Caco-2 (cell line): ENCODE data around the gene FADS3. TPM values are rescaled to one million over a fixed set of nuclear protein-coding genes. Genes with fewer than 3 reads are reported as not detected.

ENCODE experiments used
- BruUV-seq: library from RNA; stranded (reverse); fragments of 400-500 nt; replicated peaks from 2 replicates; lab custom pipeline; 2021; lab: Mats Ljungman, UMichigan
- CTCF ChIA-PET: fragments of 300-600 bp; sonication (Branson Sonifier 250); formaldehyde crosslinking; loops from one replicate; lab custom pipeline; 2022; ENCODE audit warnings: antibody characterized with exemption; lab: Charles Lee
- POLR2A ChIA-PET: fragments of 300-600 bp; sonication (Branson Sonifier 250); formaldehyde crosslinking; loops from one replicate; lab custom pipeline; 2022; ENCODE audit warnings: antibody characterized with exemption; lab: Charles Lee
- DNase-seq, 2 experiments: peaks; one replicate each; pipeline versions ENCODE4 v3.0.0 to v3.0.0-alpha.2; 2020 to 2022
- H3K27me3 ChIP-seq: replicated peaks from 2 replicates; pipeline ENCODE4 v1.6.0; 2011; ENCODE audit warnings: low read length; ENCODE audit not compliant: control insufficient read depth, insufficient read depth
- H3K36me3 ChIP-seq: 2 replicates; pipeline ENCODE4 v1.5.1; 2011; ENCODE audit warnings: low read length; ENCODE audit not compliant: control insufficient read depth, insufficient read depth
- H3K4me1 ChIP-seq: fragments of 250-450 bp; sonication (Bioruptor Pico); 2 replicates; pipeline ENCODE4 v1.5.1; 2020; ENCODE audit warnings: mild to moderate bottlenecking
- H3K4me3 ChIP-seq: 2 replicates; pipeline ENCODE4 v1.5.1; 2011; ENCODE audit warnings: low read depth, mild to moderate bottlenecking, control low read depth, low read length
- H3K9me3 ChIP-seq: fragments of 250-450 bp; sonication (Bioruptor Pico); 2 replicates; pipeline ENCODE4 v1.5.1; 2020; ENCODE audit warnings: mild to moderate bottlenecking, moderate library complexity
- H3K27ac Mint-ChIP-seq: one replicate; pipeline ENCODE4 v1.8.0; 2022; ENCODE audit warnings: mixed read lengths; ENCODE audit not compliant: unreplicated experiment
- H3K27me3 Mint-ChIP-seq: one replicate; pipeline ENCODE4 v1.8.0; 2022; ENCODE audit warnings: mixed read lengths; ENCODE audit not compliant: insufficient read depth, unreplicated experiment
- H3K36me3 Mint-ChIP-seq: one replicate; pipeline ENCODE4 v1.8.0; 2022; ENCODE audit warnings: mild to moderate bottlenecking, mixed read lengths; ENCODE audit not compliant: insufficient read depth, unreplicated experiment
- H3K4me1 Mint-ChIP-seq: one replicate; pipeline ENCODE4 v1.8.0; 2022; ENCODE audit warnings: low read depth, mixed read lengths; ENCODE audit not compliant: unreplicated experiment
- H3K4me3 Mint-ChIP-seq: one replicate; pipeline ENCODE4 v1.8.0; 2022; ENCODE audit warnings: mild to moderate bottlenecking, moderate library complexity, mixed read lengths; ENCODE audit not compliant: unreplicated experiment
- H3K9me3 Mint-ChIP-seq: one replicate; pipeline ENCODE4 v1.8.0; 2022; ENCODE audit warnings: mixed read lengths; ENCODE audit not compliant: unreplicated experiment
- intact Hi-C: fragments of 100-400 bp; cut with micrococcal nuclease; formaldehyde crosslinking; loops from one replicate; pipeline ENCODE4 v1.10.0; 2022; ENCODE audit not compliant: unreplicated experiment
- total RNA-seq: library from RNA; stranded (reverse); gene quantifications from 2 replicates; pipeline ENCODE4 v1.2.3, GENCODE V29; 2022
- TF ChIP-seq, protein P1 (sequence below), 2 experiments: fragments of 200-600 bp in 1 of 2; IDR thresholded peaks; 1 replicate in 1 of 2; 2 replicates in 1 of 2; pipeline versions ENCODE4 v1.5.1 to v1.8.0; 2011 to 2022; ENCODE audit warnings: antibody characterized with exemption in 1 of 2, control low read depth in 1 of 2, inconsistent platforms in 1 of 2, low read depth in 1 of 2, low read length in 1 of 2, mild to moderate bottlenecking in 1 of 2, moderate library complexity in 1 of 2; ENCODE audit not compliant: insufficient read depth in 1 of 2, severe bottlenecking in 1 of 2, unreplicated experiment in 1 of 2

FADS3 gene
- total RNA-seq, 1 experiment from 2014 or later, result 32.7 TPM

- DNase-seq, result no peak
- TF ChIP-seq, protein P1, sequence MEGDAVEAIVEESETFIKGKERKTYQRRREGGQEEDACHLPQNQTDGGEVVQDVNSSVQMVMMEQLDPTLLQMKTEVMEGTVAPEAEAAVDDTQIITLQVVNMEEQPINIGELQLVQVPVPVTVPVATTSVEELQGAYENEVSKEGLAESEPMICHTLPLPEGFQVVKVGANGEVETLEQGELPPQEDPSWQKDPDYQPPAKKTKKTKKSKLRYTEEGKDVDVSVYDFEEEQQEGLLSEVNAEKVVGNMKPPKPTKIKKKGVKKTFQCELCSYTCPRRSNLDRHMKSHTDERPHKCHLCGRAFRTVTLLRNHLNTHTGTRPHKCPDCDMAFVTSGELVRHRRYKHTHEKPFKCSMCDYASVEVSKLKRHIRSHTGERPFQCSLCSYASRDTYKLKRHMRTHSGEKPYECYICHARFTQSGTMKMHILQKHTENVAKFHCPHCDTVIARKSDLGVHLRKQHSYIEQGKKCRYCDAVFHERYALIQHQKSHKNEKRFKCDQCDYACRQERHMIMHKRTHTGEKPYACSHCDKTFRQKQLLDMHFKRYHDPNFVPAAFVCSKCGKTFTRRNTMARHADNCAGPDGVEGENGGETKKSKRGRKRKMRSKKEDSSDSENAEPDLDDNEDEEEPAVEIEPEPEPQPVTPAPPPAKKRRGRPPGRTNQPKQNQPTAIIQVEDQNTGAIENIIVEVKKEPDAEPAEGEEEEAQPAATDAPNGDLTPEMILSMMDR (IDR thresholded peaks at IDR 0.05; ENCODE audit: insufficient read depth in 1 of 2, low read depth in 1 of 2, low read length in 1 of 2, severe bottlenecking in 1 of 2, unreplicated experiment in 1 of 2), result no peak
- no peaks in the 10 kb centered on the region for H3K27me3 ChIP-seq
- no peaks in the 10 kb centered on the region for H3K36me3 ChIP-seq
- Mint-ChIP-seq H3K4me1 (no peaks in the 10 kb centered on the region), H3K36me3 (peaks cover 6% of the 10 kb centered on the region), H3K27me3 (no peaks in the 10 kb centered on the region), H3K9me3 (no peaks in the 10 kb centered on the region), H3K27ac (peak overlapping the region; percentile 51), H3K4me3 (no peak overlapping the region)
- no peak overlapping the region for H3K4me3 ChIP-seq
- CTCF ChIA-PET, result interaction anchor here (0.7 to 7.2 kb wide), 5 partner anchors 47 to 208 kb away, joined by 3 to 274 read pairs (median 40); partner anchors contain the start of gene BEST1
- POLR2A ChIA-PET, result no interaction called here
- H3K9me3 ChIP-seq, result no peaks in the 10 kb centered on the region
- intact Hi-C loops, result no loop called here
- BruUV-seq, result no TSS peak
- no peaks in the 10 kb centered on the region for H3K4me1 ChIP-seq
Measured at GRCh38 chr11:61900251-61900650, 8.9 kb upstream of the FADS3 start.

DNA sequence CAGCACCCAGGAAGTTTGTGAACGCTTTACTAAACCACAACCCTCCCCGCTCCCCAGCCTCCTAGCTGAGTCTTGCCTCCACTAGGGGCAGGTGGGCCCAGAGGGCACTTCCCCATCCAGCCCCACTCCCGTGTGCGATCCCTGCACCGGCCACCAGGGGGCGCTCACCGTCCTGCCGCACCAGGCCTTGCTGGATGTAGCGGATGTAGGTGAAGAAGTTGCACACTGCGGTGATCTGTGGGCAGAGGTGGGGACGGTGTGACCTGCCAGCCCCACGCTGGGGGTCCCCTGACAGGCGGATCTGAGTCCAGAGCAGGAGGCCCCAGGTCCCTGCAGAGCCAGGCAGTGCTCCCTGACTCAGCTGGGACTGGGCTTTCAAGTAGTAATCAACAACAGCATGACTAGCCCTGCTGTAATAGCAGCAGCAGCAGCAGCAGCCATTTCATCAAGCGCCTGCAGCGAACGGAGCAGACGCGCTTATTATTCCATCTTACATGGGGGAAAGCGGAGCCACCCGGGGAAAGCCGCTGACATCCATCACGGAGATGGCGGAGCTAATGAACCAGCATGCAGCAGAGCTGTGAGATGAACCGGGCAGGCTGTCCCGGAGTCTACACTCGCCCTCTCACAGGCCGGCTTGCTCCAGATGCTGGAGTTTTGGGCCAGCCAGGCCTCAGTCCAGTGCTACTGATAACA, 7.9 kb upstream of the FADS3 start:
- H3K4me3 Mint-ChIP-seq, result no peak overlapping the region
- H3K27me3 ChIP-seq, result no peaks in the 10 kb centered on the region
- no TSS peak for BruUV-seq
- no peaks in the 10 kb centered on the region for H3K9me3 Mint-ChIP-seq
- TF ChIP-seq, protein P1 (IDR thresholded peaks at IDR 0.05; ENCODE audit: insufficient read depth in 1 of 2, low read depth in 1 of 2, low read length in 1 of 2, severe bottlenecking in 1 of 2, unreplicated experiment in 1 of 2), result peak; percentile 100
- no peaks in the 10 kb centered on the region for H3K27me3 Mint-ChIP-seq
- H3K36me3 ChIP-seq, result no peaks in the 10 kb centered on the region
- H3K4me3 ChIP-seq, result no peak overlapping the region
- H3K36me3 Mint-ChIP-seq, result peaks cover 6% of the 10 kb centered on the region
- H3K27ac Mint-ChIP-seq, result no peak overlapping the region
- H3K4me1 ChIP-seq, result no peaks in the 10 kb centered on the region
- intact Hi-C loops, result loop anchor here (1.0 kb wide), 5 partner anchors 24 to 209 kb away; no protein-coding TSS in a partner anchor
- no peaks in the 10 kb centered on the region for H3K9me3 ChIP-seq
- no peaks in the 10 kb centered on the region for H3K4me1 Mint-ChIP-seq
- ChIA-PET POLR2A (interaction anchor here (0.6 to 1.4 kb wide), 3 partner anchors 24 to 50 kb away, joined by 3 to 4 read pairs (median 3); no protein-coding TSS in a partner anchor), CTCF (interaction anchor here (0.6 to 7.2 kb wide), 27 partner anchors 8 to 209 kb away, joined by 3 to 274 read pairs (median 6); partner anchors contain the start of genes BEST1, FADS3 and FTH1)
- DNase-seq, result peak; percentile 89 to 96

GRCh38 chr11:61898247-61898582, 6.9 kb upstream of the FADS3 start:
- no peak overlapping the region for H3K4me3 Mint-ChIP-seq
- H3K4me3 ChIP-seq, result no peak overlapping the region
- no peaks in the 10 kb centered on the region for H3K27me3 Mint-ChIP-seq
- no peaks in the 10 kb centered on the region for H3K9me3 Mint-ChIP-seq
- H3K9me3 ChIP-seq, result no peaks in the 10 kb centered on the region
- TF ChIP-seq, protein P1 (IDR thresholded peaks at IDR 0.05; ENCODE audit: insufficient read depth in 1 of 2, low read depth in 1 of 2, low read length in 1 of 2, severe bottlenecking in 1 of 2, unreplicated experiment in 1 of 2), result no peak
- CTCF ChIA-PET, result interaction anchor here (0.6 to 7.2 kb wide), 17 partner anchors 17 to 1648 kb away, joined by 3 to 274 read pairs (median 7); partner anchors contain the start of genes BEST1 and FTH1
- no TSS peak for BruUV-seq
- DNase-seq, result no peak
- peaks cover 6% of the 10 kb centered on the region for H3K36me3 Mint-ChIP-seq
- H3K4me1 ChIP-seq, result no peaks in the 10 kb centered on the region
- no peaks in the 10 kb centered on the region for H3K27me3 ChIP-seq
- H3K27ac Mint-ChIP-seq, result no peak overlapping the region
- intact Hi-C loops, result no loop called here
- POLR2A ChIA-PET, result interaction anchor here (0.9 to 1.4 kb wide), 2 partner anchors 50 to 51 kb away, joined by 3 to 4 read pairs; no protein-coding TSS in a partner anchor
- H3K36me3 ChIP-seq, result no peaks in the 10 kb centered on the region
- no peaks in the 10 kb centered on the region for H3K4me1 Mint-ChIP-seq
